GM12801 (cell line): ENCODE data around the gene CCL18.

Source experiments
- TF ChIP-seq, protein P1 (sequence below): IDR thresholded peaks from one replicate; pipeline ENCODE4 v1.5.1; 2011; ENCODE audit warnings: control low read depth; ENCODE audit not compliant: insufficient read length; ENCODE audit errors: extremely low read depth

The CCL18 gene

DNA sequence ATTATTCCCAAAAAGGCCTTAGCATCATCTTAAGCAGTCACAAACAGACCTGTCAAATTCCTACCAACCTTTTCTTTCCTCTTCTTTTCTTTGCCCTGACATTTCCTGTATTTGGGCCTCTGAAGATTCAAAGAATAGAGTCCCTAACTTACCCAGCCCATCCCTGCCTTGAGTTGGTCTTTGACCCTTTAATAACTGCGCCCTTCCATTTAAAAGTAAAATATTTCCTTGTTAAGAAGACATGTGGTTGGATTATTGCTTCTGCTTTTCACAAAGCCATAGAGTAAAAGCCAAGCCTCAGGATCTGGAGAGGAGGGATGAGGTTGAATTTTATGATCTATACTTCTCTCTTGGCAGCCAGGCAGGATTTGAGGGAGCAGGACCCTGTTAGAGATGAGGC is 33.1 kb upstream of the CCL18 start:
- TF ChIP-seq, protein P1, sequence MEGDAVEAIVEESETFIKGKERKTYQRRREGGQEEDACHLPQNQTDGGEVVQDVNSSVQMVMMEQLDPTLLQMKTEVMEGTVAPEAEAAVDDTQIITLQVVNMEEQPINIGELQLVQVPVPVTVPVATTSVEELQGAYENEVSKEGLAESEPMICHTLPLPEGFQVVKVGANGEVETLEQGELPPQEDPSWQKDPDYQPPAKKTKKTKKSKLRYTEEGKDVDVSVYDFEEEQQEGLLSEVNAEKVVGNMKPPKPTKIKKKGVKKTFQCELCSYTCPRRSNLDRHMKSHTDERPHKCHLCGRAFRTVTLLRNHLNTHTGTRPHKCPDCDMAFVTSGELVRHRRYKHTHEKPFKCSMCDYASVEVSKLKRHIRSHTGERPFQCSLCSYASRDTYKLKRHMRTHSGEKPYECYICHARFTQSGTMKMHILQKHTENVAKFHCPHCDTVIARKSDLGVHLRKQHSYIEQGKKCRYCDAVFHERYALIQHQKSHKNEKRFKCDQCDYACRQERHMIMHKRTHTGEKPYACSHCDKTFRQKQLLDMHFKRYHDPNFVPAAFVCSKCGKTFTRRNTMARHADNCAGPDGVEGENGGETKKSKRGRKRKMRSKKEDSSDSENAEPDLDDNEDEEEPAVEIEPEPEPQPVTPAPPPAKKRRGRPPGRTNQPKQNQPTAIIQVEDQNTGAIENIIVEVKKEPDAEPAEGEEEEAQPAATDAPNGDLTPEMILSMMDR: no peak

DNA sequence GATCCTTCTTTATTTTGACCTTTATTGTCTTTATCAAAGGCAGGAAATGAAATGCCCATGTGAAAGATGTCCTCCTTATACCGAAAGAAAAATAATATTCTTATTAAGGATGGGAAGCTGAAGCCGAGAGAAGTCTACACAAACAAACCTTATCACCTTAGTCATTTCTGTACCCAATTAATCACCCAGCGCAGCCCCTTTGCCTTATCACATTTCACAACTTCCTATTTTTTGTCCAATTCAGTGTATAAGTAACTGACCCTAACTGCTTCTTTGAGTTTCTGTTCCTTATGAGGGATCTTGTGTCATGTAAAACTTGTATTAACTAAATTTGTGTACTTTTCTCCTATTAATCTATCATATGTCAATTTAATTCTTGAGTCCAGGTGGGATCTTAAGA is 29.9 kb upstream of the CCL18 start:
- TF ChIP-seq, protein P1: no peak

DNA sequence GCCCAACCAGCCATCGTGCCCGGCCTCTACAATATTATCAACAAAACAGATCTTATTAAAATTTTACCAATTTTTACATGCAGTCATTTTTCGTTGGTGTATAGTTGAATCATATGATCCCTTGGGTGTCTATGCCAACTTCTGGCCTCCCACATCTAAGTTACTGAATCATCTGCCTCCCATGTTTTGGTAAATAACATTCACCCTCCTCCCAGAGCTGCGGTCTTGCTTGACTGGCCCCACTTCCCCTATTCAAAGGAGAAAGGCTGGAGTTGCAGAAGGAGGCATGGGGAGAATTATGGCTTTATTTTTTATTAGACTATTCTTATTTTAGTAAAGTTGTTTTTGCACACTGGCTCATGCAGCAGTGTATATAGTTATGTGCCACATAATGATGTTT is 27.8 kb upstream of the CCL18 start:
- TF ChIP-seq, protein P1: no peak

DNA sequence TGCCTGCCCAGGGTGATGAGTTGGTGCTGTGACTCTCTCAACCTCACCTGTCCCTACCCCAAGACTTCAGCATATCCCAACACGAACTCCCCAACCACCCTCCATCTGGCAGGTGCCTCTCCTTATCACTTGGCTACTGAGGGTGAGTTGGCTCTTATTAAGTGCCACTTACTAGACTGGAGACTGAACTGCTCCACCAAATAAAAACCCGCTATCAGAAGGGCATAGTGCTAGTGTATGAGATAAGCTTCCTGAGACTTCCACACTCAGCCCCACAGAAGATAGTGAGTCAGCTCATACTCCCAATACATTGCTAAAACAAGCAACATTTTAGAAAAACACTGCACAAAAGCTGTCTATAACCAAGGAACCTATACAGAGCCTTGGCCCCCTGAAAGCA is 16.0 kb upstream of the CCL18 start:
- TF ChIP-seq, protein P1: no peak

DNA sequence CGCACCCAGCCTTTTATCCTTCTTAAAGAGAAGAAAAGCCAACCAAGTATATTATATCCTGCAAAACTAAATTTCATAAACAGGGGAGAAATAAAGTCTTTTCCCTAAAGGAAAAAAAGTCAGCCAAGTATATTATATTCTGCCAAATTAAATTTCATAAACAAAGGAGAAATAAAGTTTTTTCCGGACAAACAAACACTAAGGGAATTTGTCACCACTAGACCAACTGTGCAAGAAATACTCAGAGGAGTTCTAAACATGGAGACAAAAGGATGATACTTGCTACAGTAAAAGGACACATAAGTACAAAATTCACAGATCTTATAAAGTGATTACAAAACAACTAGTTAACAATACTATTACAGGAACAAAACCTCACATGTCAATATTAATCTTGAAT is 14.4 kb upstream of the CCL18 start:
- TF ChIP-seq, protein P1: no peak

DNA sequence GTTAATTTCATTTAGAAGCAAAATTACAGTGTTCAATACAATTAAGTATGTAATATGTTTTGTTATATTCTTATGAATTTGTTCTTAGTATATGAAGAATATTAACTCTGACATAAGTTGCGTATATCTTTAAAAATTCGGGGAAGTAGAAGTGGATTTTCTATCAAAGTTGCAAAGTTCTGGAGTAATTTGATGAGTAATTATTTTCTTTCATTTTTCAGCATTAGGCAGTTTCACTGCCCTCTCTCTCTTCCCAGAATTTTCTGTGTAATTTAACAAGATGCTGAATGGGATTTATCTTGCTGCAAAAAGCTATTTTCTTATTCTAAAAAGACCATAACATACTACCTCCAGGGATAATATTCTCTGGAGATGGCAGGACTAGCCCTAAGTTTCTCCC is 8.9 kb upstream of the CCL18 start:
- TF ChIP-seq, protein P1: no peak

DNA sequence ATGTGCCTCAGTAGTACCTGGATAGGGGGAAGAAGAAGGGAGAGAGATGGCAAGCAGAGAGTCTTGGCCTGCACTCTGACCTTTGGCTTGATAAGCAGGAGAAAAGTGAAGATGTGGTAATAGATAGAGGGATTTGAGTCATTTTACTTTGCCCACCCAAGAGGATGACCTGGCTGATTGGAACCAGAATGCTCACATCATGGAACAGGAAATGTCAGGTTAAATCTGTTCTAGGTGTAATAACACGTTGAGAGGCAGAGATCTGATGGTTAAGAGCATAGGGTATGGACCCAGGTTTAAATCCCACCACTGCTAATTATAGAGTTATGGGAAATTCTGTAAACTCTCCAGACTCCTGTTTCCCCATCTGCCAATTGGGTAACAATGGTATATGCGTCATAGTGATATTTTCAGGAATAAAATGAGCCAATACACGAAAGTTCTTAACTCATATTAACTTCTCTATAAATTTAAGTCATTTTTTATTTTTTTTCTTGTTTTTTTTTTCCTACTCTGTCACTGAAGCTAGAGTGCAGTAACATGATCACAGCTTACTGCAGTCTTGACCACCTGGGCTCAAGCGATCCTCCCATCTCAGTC is 8.1 kb upstream of the CCL18 start:
- TF ChIP-seq, protein P1: no peak
